IMR-90 (cell line): ENCODE data around the gene NEK6.

Experiments used
- CEBPB ChIP-seq: IDR thresholded peaks from 2 replicates; pipeline ENCODE4 v1.6.1; 2012; ENCODE audit warnings: low read depth, low read length, improper control_type of control experiment
- CHD1 ChIP-seq: IDR thresholded peaks from 2 replicates; pipeline ENCODE4 v1.6.1; 2012; ENCODE audit warnings: low read depth, low read length, improper control_type of control experiment
- CTCF ChIP-seq: conservative IDR thresholded peaks from 2 replicates; pipeline ENCODE4 v1.5.1; 2012; ENCODE audit warnings: mild to moderate bottlenecking, low read depth, low read length, improper control_type of control experiment
- ELK1 ChIP-seq: fragments of 150-350 bp; IDR thresholded peaks from 2 replicates; pipeline ENCODE4 v1.6.1; 2016; ENCODE audit warnings: low read depth, mild to moderate bottlenecking, low read length, moderate library complexity, borderline replicate concordance
- MAFK ChIP-seq: IDR thresholded peaks from 2 replicates; pipeline ENCODE4 v1.6.1; 2012; ENCODE audit warnings: low read depth, low read length, improper control_type of control experiment
- POLR2A ChIP-seq: IDR thresholded peaks from 2 replicates; pipeline ENCODE4 v1.6.1; 2012; ENCODE audit warnings: mild to moderate bottlenecking, low read depth, low read length
- RCOR1 ChIP-seq: IDR thresholded peaks from 2 replicates; pipeline ENCODE4 v1.6.1; 2012; ENCODE audit warnings: mild to moderate bottlenecking, low read length, improper control_type of control experiment; ENCODE audit not compliant: insufficient replicate concordance
- RFX5 ChIP-seq: IDR thresholded peaks from 2 replicates; pipeline ENCODE4 v1.8.0; 2012; ENCODE audit warnings: low read depth, mild to moderate bottlenecking, low read length, moderate library complexity
- USF2 ChIP-seq: fragments of 150-350 bp; IDR thresholded peaks from 2 replicates; pipeline ENCODE4 v1.6.1; 2017; ENCODE audit warnings: mild to moderate bottlenecking, antibody characterized with exemption, low read length, low read depth

GRCh38 chr9:124341455-124342170 lies 83.9 kb downstream of the NEK6 start:
- TF ChIP-seq CTCF (no peak), POLR2A (no peak), USF2 (no peak), MAFK (no peak), CEBPB (no peak), ELK1 (no peak), RFX5 (no peak), CHD1 (no peak), RCOR1 (no peak)
